Measurements from ENCODE around the gene TACC2.
A peak's percentile ranks its signal among the peaks of the same experiment; 100 is the strongest.

The TACC2 gene

GRCh38 chr10:122052701-122053100 lies 63.7 kb downstream of the TACC2 start:
- Histone ChIP-seq H3K23ac (ENCODE audit: low read length in 2 of 2) (no peak overlapping the region), H2AK5ac (ENCODE audit: low read length, severe bottlenecking) (no peak overlapping the region), H3K4me2 (ENCODE audit: low read length, poor library complexity, severe bottlenecking) (no peak overlapping the region), H3K4me3 (ENCODE audit: insufficient read depth in 1 of 2, low read depth in 1 of 2, low read length in 2 of 2) (no peak overlapping the region), H2BK15ac (ENCODE audit: low read depth, poor library complexity, severe bottlenecking) (no peak overlapping the region), H3K79me1 (replicated peaks; ENCODE audit: low read length, poor library complexity, severe bottlenecking) (no peaks in the 10 kb centered on the region), H4K91ac (ENCODE audit: low read length) (no peak overlapping the region), H3K9me3 (ENCODE audit: control insufficient read depth, low read length) (no peaks in the 10 kb centered on the region), H2AFZ (ENCODE audit: low read depth, low read length) (no peak overlapping the region), H2BK120ac (ENCODE audit: low read depth, low read length) (no peak overlapping the region), H3K4ac (ENCODE audit: low read depth in 1 of 2, low read length in 2 of 2) (no peak overlapping the region), H2BK5ac (ENCODE audit: low read depth, low read length, poor library complexity, severe bottlenecking) (no peak overlapping the region), H3K4me1 (ENCODE audit: control insufficient read depth, insufficient read depth, low read depth, low read length) (peaks cover 3% of the 10 kb centered on the region), H4K8ac (ENCODE audit: low read length) (no peak overlapping the region), H3K18ac (ENCODE audit: low read depth in 1 of 2, low read length in 2 of 2) (no peak overlapping the region), H2BK12ac (ENCODE audit: low read length in 2 of 2) (no peak overlapping the region), H3K14ac (ENCODE audit: low read length in 2 of 2) (no peak overlapping the region), H3K9ac (ENCODE audit: low read length) (no peak overlapping the region), H3K27ac (ENCODE audit: low read length, poor library complexity, severe bottlenecking) (no peak overlapping the region), H3K27me3 (ENCODE audit: control insufficient read depth in 1 of 2, insufficient read depth in 1 of 2, low read length in 2 of 2) (peaks cover 0 to 2% of the 10 kb centered on the region in 2 experiments), H3K36me3 (ENCODE audit: control insufficient read depth in 1 of 2, insufficient read depth in 2 of 2, low read depth in 1 of 2, low read length in 2 of 2) (peaks cover 0 to 4% of the 10 kb centered on the region in 2 experiments)
- DNase-seq, result no peak
- 91% methylated on average over 6 of the region's 6 CpGs for WGBS

- Histone ChIP-seq H3K23ac (ENCODE audit: low read length in 2 of 2) (no peak overlapping the region), H3K18ac (ENCODE audit: low read depth in 1 of 2, low read length in 2 of 2) (peak overlapping the region in 1 of 2 experiments; percentile 13), H2BK15ac (ENCODE audit: low read depth, poor library complexity, severe bottlenecking) (peak overlapping the region; percentile 26), H2BK5ac (ENCODE audit: low read depth, low read length, poor library complexity, severe bottlenecking) (no peak overlapping the region), H3K4me2 (ENCODE audit: low read length, poor library complexity, severe bottlenecking) (no peak overlapping the region), H3K9ac (ENCODE audit: low read length) (no peak overlapping the region), H3K79me1 (replicated peaks; ENCODE audit: low read length, poor library complexity, severe bottlenecking) (no peaks in the 10 kb centered on the region), H3K27me3 (ENCODE audit: control insufficient read depth in 1 of 2, insufficient read depth in 1 of 2, low read length in 2 of 2) (peaks cover 0 to 2% of the 10 kb centered on the region in 2 experiments), H3K4ac (ENCODE audit: low read depth in 1 of 2, low read length in 2 of 2) (no peak overlapping the region), H3K27ac (ENCODE audit: low read length, poor library complexity, severe bottlenecking) (no peak overlapping the region), H2AK5ac (ENCODE audit: low read length, severe bottlenecking) (no peak overlapping the region), H4K8ac (ENCODE audit: low read length) (no peak overlapping the region), H4K91ac (ENCODE audit: low read length) (peak overlapping the region; percentile 56), H3K4me1 (ENCODE audit: control insufficient read depth, insufficient read depth, low read depth, low read length) (peaks cover 3% of the 10 kb centered on the region), H3K9me3 (ENCODE audit: control insufficient read depth, low read length) (no peaks in the 10 kb centered on the region), H3K36me3 (ENCODE audit: control insufficient read depth in 1 of 2, insufficient read depth in 2 of 2, low read depth in 1 of 2, low read length in 2 of 2) (peaks cover 0 to 4% of the 10 kb centered on the region in 2 experiments), H2BK120ac (ENCODE audit: low read depth, low read length) (no peak overlapping the region), H2BK12ac (ENCODE audit: low read length in 2 of 2) (peak overlapping the region in 1 of 2 experiments; percentile 12), H3K14ac (ENCODE audit: low read length in 2 of 2) (no peak overlapping the region), H3K4me3 (ENCODE audit: insufficient read depth in 1 of 2, low read depth in 1 of 2, low read length in 2 of 2) (peak overlapping the region in 1 of 2 experiments; percentile 12), H2AFZ (ENCODE audit: low read depth, low read length) (no peak overlapping the region)
- DNase-seq, result no peak
- 96% methylated on average over 8 of the region's 8 CpGs for WGBS
These were observed 64.4 kb downstream of the TACC2 start for GRCh38 chr10:122053314-122053713.

GRCh38 chr10:122054048-122055025 lies 65.4 kb downstream of the TACC2 start:
- 33% methylated on average over 14 of the region's 15 CpGs for WGBS
- no peak overlapping the region for H2AK5ac ChIP-seq (ENCODE audit: low read length, severe bottlenecking)

GRCh38 chr10:122055252-122055651 lies 66.3 kb downstream of the TACC2 start:
- H3K27me3 ChIP-seq (ENCODE audit: control insufficient read depth in 1 of 2, insufficient read depth in 1 of 2, low read length in 2 of 2), result no peaks in the 10 kb centered on the region
- H3K14ac ChIP-seq (ENCODE audit: low read length in 2 of 2), result no peak overlapping the region
- H3K23ac ChIP-seq (ENCODE audit: low read length in 2 of 2), result no peak overlapping the region
- peaks cover 0 to 2% of the 10 kb centered on the region in 2 experiments for H3K36me3 ChIP-seq (ENCODE audit: control insufficient read depth in 1 of 2, insufficient read depth in 2 of 2, low read depth in 1 of 2, low read length in 2 of 2)
- no peak overlapping the region for H2AK5ac ChIP-seq (ENCODE audit: low read length, severe bottlenecking)
- WGBS, result 96% methylated on average over 5 of the region's 5 CpGs
- no peak overlapping the region for H2BK15ac ChIP-seq (ENCODE audit: low read depth, poor library complexity, severe bottlenecking)
- no peak overlapping the region for H3K4me3 ChIP-seq (ENCODE audit: insufficient read depth in 1 of 2, low read depth in 1 of 2, low read length in 2 of 2)
- H3K4ac ChIP-seq (ENCODE audit: low read depth in 1 of 2, low read length in 2 of 2), result no peak overlapping the region
- H3K9ac ChIP-seq (ENCODE audit: low read length), result no peak overlapping the region
- H3K18ac ChIP-seq (ENCODE audit: low read depth in 1 of 2, low read length in 2 of 2), result no peak overlapping the region
- no peak overlapping the region for H3K27ac ChIP-seq (ENCODE audit: low read length, poor library complexity, severe bottlenecking)
- no peak overlapping the region for H4K91ac ChIP-seq (ENCODE audit: low read length)
- H3K4me2 ChIP-seq (ENCODE audit: low read length, poor library complexity, severe bottlenecking), result no peak overlapping the region
- H3K79me1 ChIP-seq (replicated peaks; ENCODE audit: low read length, poor library complexity, severe bottlenecking), result no peaks in the 10 kb centered on the region
- peaks cover 6% of the 10 kb centered on the region for H3K4me1 ChIP-seq (ENCODE audit: control insufficient read depth, insufficient read depth, low read depth, low read length)
- no peak overlapping the region for H2BK5ac ChIP-seq (ENCODE audit: low read depth, low read length, poor library complexity, severe bottlenecking)
- H3K9me3 ChIP-seq (ENCODE audit: control insufficient read depth, low read length), result no peaks in the 10 kb centered on the region
- no peak for DNase-seq
- no peak overlapping the region for H2BK120ac ChIP-seq (ENCODE audit: low read depth, low read length)
- no peak overlapping the region for H4K8ac ChIP-seq (ENCODE audit: low read length)
- peak overlapping the region in 1 of 2 experiments; percentile 43 for H2BK12ac ChIP-seq (ENCODE audit: low read length in 2 of 2)
- H2AFZ ChIP-seq (ENCODE audit: low read depth, low read length), result no peak overlapping the region

More at GRCh38 chr10:122054048-122055025, 65.4 kb downstream of the TACC2 start:
- H4K8ac ChIP-seq (ENCODE audit: low read length), result peak overlapping the region; percentile 32
- H3K79me1 ChIP-seq (replicated peaks; ENCODE audit: low read length, poor library complexity, severe bottlenecking), result no peaks in the 10 kb centered on the region
- no peaks in the 10 kb centered on the region for H3K27me3 ChIP-seq (ENCODE audit: control insufficient read depth in 1 of 2, insufficient read depth in 1 of 2, low read length in 2 of 2)
- no peak overlapping the region for H2BK5ac ChIP-seq (ENCODE audit: low read depth, low read length, poor library complexity, severe bottlenecking)
- H2BK12ac ChIP-seq (ENCODE audit: low read length in 2 of 2), result peak overlapping the region; percentile 88 to 90
- H2AFZ ChIP-seq (ENCODE audit: low read depth, low read length), result no peak overlapping the region
- peak overlapping the region in 1 of 2 experiments; percentile 81 for H3K4ac ChIP-seq (ENCODE audit: low read depth in 1 of 2, low read length in 2 of 2)
- H2BK15ac ChIP-seq (ENCODE audit: low read depth, poor library complexity, severe bottlenecking), result peak overlapping the region; percentile 86
- no peak overlapping the region for H3K4me3 ChIP-seq (ENCODE audit: insufficient read depth in 1 of 2, low read depth in 1 of 2, low read length in 2 of 2)
- peaks cover 0 to 4% of the 10 kb centered on the region in 2 experiments for H3K36me3 ChIP-seq (ENCODE audit: control insufficient read depth in 1 of 2, insufficient read depth in 2 of 2, low read depth in 1 of 2, low read length in 2 of 2)
- no peaks in the 10 kb centered on the region for H3K9me3 ChIP-seq (ENCODE audit: control insufficient read depth, low read length)
- H3K27ac ChIP-seq (ENCODE audit: low read length, poor library complexity, severe bottlenecking), result no peak overlapping the region
- DNase-seq, result peak; percentile 81
- H4K91ac ChIP-seq (ENCODE audit: low read length), result peak overlapping the region; percentile 29
- H3K9ac ChIP-seq (ENCODE audit: low read length), result no peak overlapping the region
- H3K18ac ChIP-seq (ENCODE audit: low read depth in 1 of 2, low read length in 2 of 2), result peak overlapping the region; percentile 31 to 92
- no peak overlapping the region for H3K14ac ChIP-seq (ENCODE audit: low read length in 2 of 2)
- no peak overlapping the region for H3K4me2 ChIP-seq (ENCODE audit: low read length, poor library complexity, severe bottlenecking)
- H2BK120ac ChIP-seq (ENCODE audit: low read depth, low read length), result peak overlapping the region; percentile 44
- no peak overlapping the region for H3K23ac ChIP-seq (ENCODE audit: low read length in 2 of 2)
- H3K4me1 ChIP-seq (ENCODE audit: control insufficient read depth, insufficient read depth, low read depth, low read length), result peaks cover 3% of the 10 kb centered on the region

Data from mesenchymal stem cell (in vitro differentiated cells and primary cell).